DOHH2 (cell line): ENCODE results near the gene FSIP2.

Experiments
- CTCF ChIP-seq: fragments of 200-600 bp; sonication (generic); IDR thresholded peaks from one replicate; pipeline ENCODE4 v1.5.1; 2014; ENCODE audit warnings: antibody characterized with exemption, mild to moderate bottlenecking, low read depth, low read length; ENCODE audit not compliant: poor library complexity, severe bottlenecking
- EZH2phosphoT487 ChIP-seq: fragments of 200-600 bp; sonication (generic); IDR thresholded peaks from 2 replicates; pipeline ENCODE4 v1.6.1; 2017; ENCODE audit warnings: borderline replicate concordance, mild to moderate bottlenecking, antibody characterized with exemption, low read length, moderate library complexity, mixed read lengths

GRCh38 chr2:185859506-185859905 lies 120.9 kb downstream of the FSIP2 start:
- TF ChIP-seq CTCF = no peak
- no peak for TF ChIP-seq EZH2phosphoT487
